KMS-11 (cell line): Measurements from ENCODE around the gene TPRA1.
"Not testable (repeated sequence)": the region's sequence is repeated elsewhere in the genome, so short reads cannot be mapped to it uniquely, and the experiment has no call there.

Source experiments
- H2AFZ ChIP-seq: fragments of 200-600 bp; sonication (generic); 2 replicates; pipeline ENCODE4 v1.6.1; 2016; ENCODE audit warnings: antibody characterized with exemption, mixed run types, low read depth
- H3K27ac ChIP-seq: fragments of 200-600 bp; sonication (generic); 2 replicates; pipeline ENCODE4 v1.6.1; 2016; ENCODE audit warnings: mild to moderate bottlenecking, mixed run types
- H3K27me3 ChIP-seq: fragments of 200-600 bp; sonication (generic); 2 replicates; pipeline ENCODE4 v1.6.1; 2017; ENCODE audit warnings: mild to moderate bottlenecking, low read depth, mixed run types, moderate library complexity; ENCODE audit not compliant: insufficient read depth
- H3K36me3 ChIP-seq: fragments of 200-600 bp; sonication (generic); 2 replicates; pipeline ENCODE4 v1.6.1; 2017; ENCODE audit warnings: mild to moderate bottlenecking, mixed run types; ENCODE audit not compliant: insufficient read depth
- H3K4me1 ChIP-seq: fragments of 200-600 bp; sonication (generic); 2 replicates; pipeline ENCODE4 v1.6.1; 2016; ENCODE audit warnings: mild to moderate bottlenecking, low read depth, mixed run types; ENCODE audit not compliant: poor library complexity, severe bottlenecking
- H3K4me2 ChIP-seq: fragments of 200-600 bp; sonication (generic); 2 replicates; pipeline ENCODE4 v1.7.0; 2016; ENCODE audit warnings: mild to moderate bottlenecking, mixed run types
- H3K4me3 ChIP-seq: fragments of 200-600 bp; sonication (generic); IDR thresholded peaks from 2 replicates; pipeline ENCODE4 v1.6.1; 2017; ENCODE audit warnings: low read depth, low read length, mixed read lengths; ENCODE audit not compliant: insufficient read depth
- H3K79me2 ChIP-seq: fragments of 200-600 bp; sonication (generic); 2 replicates; pipeline ENCODE4 v1.6.1; 2016; ENCODE audit warnings: low read depth, mixed run types; ENCODE audit not compliant: insufficient read depth
- H3K9ac ChIP-seq: fragments of 200-600 bp; sonication (generic); 2 replicates; pipeline ENCODE4 v1.6.1; 2016; ENCODE audit warnings: mild to moderate bottlenecking, mixed run types
- H4K20me1 ChIP-seq: fragments of 200-600 bp; sonication (generic); 2 replicates; pipeline ENCODE4 v1.6.1; 2016; ENCODE audit warnings: mild to moderate bottlenecking, mixed run types; ENCODE audit not compliant: insufficient read depth
- TF ChIP-seq, protein P1 (sequence below): fragments of 200-600 bp; sonication (generic); conservative IDR thresholded peaks from 2 replicates; pipeline ENCODE4 v1.6.1; 2017; ENCODE audit warnings: low read depth, mild to moderate bottlenecking, antibody characterized with exemption, low read length, moderate library complexity, mixed read lengths

Gene TPRA1

GRCh38 chr3:127532561-127533203 is 57.9 kb downstream of the TPRA1 start:
- Histone ChIP-seq H3K27ac (no peak overlapping the region), H3K36me3 (no peaks in the 10 kb centered on the region), H3K4me2 (no peak overlapping the region)

GRCh38 chr3:127531821-127532220 is 58.7 kb downstream of the TPRA1 start:
- no peak overlapping the region for H3K4me2 ChIP-seq
- no peaks in the 10 kb centered on the region for H3K27me3 ChIP-seq
- no peaks in the 10 kb centered on the region for H4K20me1 ChIP-seq
- no peaks in the 10 kb centered on the region for H3K36me3 ChIP-seq
- TF ChIP-seq, protein P1, sequence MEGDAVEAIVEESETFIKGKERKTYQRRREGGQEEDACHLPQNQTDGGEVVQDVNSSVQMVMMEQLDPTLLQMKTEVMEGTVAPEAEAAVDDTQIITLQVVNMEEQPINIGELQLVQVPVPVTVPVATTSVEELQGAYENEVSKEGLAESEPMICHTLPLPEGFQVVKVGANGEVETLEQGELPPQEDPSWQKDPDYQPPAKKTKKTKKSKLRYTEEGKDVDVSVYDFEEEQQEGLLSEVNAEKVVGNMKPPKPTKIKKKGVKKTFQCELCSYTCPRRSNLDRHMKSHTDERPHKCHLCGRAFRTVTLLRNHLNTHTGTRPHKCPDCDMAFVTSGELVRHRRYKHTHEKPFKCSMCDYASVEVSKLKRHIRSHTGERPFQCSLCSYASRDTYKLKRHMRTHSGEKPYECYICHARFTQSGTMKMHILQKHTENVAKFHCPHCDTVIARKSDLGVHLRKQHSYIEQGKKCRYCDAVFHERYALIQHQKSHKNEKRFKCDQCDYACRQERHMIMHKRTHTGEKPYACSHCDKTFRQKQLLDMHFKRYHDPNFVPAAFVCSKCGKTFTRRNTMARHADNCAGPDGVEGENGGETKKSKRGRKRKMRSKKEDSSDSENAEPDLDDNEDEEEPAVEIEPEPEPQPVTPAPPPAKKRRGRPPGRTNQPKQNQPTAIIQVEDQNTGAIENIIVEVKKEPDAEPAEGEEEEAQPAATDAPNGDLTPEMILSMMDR, result no peak
- H3K9ac ChIP-seq, result no peak overlapping the region
- H2AFZ ChIP-seq, result no peak overlapping the region
- H3K79me2 ChIP-seq, result no peaks in the 10 kb centered on the region
- H3K27ac ChIP-seq, result no peak overlapping the region
- H3K4me3 ChIP-seq, result no peak overlapping the region
- H3K4me1 ChIP-seq, result no peaks in the 10 kb centered on the region

More at GRCh38 chr3:127532561-127533203, 57.9 kb downstream of the TPRA1 start:
- H4K20me1 ChIP-seq, result no peaks in the 10 kb centered on the region
- no peaks in the 10 kb centered on the region for H3K27me3 ChIP-seq
- no peaks in the 10 kb centered on the region for H3K4me1 ChIP-seq
- H3K4me3 ChIP-seq, result no peak overlapping the region
- H2AFZ ChIP-seq, result no peak overlapping the region
- no peak overlapping the region for H3K9ac ChIP-seq
- TF ChIP-seq, protein P1, result no peak
- H3K79me2 ChIP-seq, result no peaks in the 10 kb centered on the region

DNA sequence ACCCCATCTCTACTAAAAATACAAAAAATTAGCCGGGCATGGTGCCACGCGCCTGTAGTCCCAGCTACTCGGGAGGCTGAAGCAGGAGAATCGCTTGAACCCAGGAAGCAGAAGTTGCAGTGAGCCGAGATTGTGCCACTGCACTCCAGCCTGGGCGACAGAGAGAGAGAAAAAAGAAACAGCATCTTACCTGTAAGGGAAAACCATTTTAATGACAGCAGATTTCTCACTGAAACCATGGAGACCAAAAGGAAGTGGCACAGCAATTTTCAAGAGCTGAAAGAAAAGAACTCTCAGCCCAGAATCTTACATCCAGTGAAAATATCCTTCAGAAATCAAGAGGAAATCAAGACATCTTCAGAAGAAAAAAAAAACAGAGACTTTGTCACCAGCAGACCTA is 59.7 kb downstream of the TPRA1 start:
- H3K79me2 ChIP-seq, H3K36me3 ChIP-seq, H4K20me1 ChIP-seq, H3K4me1 ChIP-seq, H3K27ac ChIP-seq, H3K9ac ChIP-seq, H3K4me3 ChIP-seq, H2AFZ ChIP-seq, H3K27me3 ChIP-seq, H3K4me2 ChIP-seq: not testable (repeated sequence)

- H3K4me2 ChIP-seq, result no peak overlapping the region
- H3K27ac ChIP-seq, result no peak overlapping the region
- no peaks in the 10 kb centered on the region for H3K4me1 ChIP-seq
- no peak overlapping the region for H3K4me3 ChIP-seq
- H3K9ac ChIP-seq, result no peak overlapping the region
- H2AFZ ChIP-seq, result no peak overlapping the region
- no peaks in the 10 kb centered on the region for H3K27me3 ChIP-seq
- H3K36me3 ChIP-seq, result no peaks in the 10 kb centered on the region
- H4K20me1 ChIP-seq, result no peaks in the 10 kb centered on the region
- TF ChIP-seq, protein P1, result no peak
- no peaks in the 10 kb centered on the region for H3K79me2 ChIP-seq
Measured at GRCh38 chr3:127529346-127530188, 61.0 kb downstream of the TPRA1 start.

GRCh38 chr3:127525373-127525772 is 65.2 kb downstream of the TPRA1 start:
- Histone ChIP-seq H4K20me1 (no peaks in the 10 kb centered on the region), H2AFZ (no peak overlapping the region), H3K4me2 (no peak overlapping the region), H3K36me3 (no peaks in the 10 kb centered on the region), H3K27me3 (no peaks in the 10 kb centered on the region), H3K4me3 (no peak overlapping the region), H3K4me1 (no peaks in the 10 kb centered on the region), H3K27ac (no peak overlapping the region), H3K79me2 (no peaks in the 10 kb centered on the region), H3K9ac (no peak overlapping the region)
- TF ChIP-seq, protein P1, result no peak
